Stimulated activated CD4-positive, alpha-beta T cell treated with anti-CD3 and anti-CD28 coated beads, Interleukin-2, amount 100 ng/mL, for 48 hours (primary cell): ENCODE data around the gene NPAP1.
"Not testable (repeated sequence)": the region's sequence is repeated elsewhere in the genome, so short reads cannot be mapped to it uniquely, and the experiment has no call there.

Experiments used
- DNase-seq, 2 donors: peaks; one replicate each; pipeline ENCODE4 v3.0.0-alpha.2; 2020

Gene NPAP1, protein sequence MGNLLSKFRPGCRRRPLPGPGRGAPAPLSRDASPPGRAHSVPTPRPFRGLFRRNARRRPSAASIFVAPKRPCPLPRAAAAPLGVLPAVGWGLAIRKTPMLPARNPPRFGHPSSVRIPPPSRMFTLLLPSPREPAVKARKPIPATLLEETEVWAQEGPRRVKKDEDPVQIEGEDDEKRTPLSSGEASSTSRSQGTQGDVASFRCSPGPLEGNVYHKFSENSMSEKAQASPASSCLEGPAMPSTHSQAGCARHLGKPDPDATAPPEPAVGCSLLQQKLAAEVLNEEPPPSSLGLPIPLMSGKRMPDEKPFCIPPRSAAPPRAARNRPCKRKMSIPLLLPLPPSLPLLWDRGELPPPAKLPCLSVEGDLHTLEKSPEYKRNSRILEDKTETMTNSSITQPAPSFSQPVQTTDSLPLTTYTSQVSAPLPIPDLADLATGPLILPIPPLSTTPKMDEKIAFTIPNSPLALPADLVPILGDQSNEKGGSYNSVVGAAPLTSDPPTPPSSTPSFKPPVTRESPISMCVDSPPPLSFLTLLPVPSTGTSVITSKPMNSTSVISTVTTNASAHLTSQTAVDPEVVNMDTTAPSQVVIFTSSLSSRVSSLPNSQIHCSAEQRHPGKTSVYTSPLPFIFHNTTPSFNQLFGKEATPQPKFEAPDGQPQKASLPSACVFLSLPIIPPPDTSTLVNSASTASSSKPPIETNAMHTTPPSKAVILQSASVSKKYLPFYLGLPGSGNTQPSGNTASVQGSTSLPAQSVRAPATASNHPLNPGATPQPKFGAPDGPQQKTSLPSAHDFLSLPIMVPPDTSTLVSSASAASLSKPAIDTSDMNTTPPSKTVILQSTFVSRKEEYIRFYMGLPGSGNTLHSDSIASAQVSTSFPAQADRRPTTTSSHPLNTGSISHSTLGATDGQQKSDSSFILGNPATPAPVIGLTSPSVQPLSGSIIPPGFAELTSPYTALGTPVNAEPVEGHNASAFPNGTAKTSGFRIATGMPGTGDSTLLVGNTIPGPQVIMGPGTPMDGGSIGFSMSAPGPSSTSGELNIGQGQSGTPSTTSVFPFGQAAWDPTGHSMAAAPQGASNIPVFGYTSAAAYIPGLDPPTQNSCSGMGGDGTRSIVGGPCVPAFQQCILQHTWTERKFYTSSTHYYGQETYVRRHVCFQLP

GRCh38 chr15:24675332-24676144 lies at the start of gene NPAP1:
TSS of gene NPAP1 (plus strand) at chr15:24675775. CDS start at chr15:24675868, 93 bp downstream.
- no peak for DNase-seq

GRCh38 chr15:24627443-24627842 lies 48.1 kb upstream of the NPAP1 start:
- no peak for DNase-seq

DNA sequence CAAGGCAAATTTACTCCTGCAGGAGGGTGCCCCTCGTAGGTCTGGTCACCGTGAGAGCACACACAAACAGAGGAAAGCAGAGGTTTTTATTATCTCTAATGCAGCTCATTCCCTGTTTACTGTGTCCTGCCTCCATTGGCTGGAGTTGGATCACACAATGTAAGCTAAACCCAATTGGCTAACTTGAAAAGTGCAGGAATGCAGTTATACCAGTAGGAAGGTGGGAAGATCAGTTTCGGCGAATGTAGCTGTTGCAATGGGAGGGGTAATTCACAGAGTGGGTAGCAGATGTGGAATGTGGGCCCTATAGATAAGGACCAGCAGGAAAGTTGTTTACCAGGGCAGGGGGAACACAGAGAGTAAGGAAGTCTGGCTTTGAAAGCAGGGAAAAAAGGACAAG lies 42.5 kb upstream of the NPAP1 start:
- DNase-seq, result no peak

GRCh38 chr15:24639412-24639811 lies 36.2 kb upstream of the NPAP1 start:
- DNase-seq, result not testable (repeated sequence)

DNA sequence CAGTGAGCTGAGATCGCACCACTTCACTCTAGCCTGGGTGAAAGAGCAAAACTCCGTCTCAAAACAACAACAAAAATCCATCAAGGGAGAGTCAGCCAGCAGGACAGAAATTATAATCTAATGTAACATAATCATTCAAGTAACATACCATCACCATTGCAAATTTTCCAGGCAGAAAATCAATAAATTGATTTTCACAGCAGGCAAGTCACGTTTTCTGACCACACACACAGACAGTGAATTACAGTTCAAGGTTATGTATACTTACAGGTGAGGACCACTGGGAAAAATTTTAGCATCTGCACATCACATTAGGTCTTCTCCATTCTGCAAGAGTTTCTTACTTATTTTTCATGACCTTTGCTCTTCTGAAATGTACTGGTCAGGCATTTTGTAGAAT lies 29.9 kb upstream of the NPAP1 start:
- DNase-seq, result no peak

DNA sequence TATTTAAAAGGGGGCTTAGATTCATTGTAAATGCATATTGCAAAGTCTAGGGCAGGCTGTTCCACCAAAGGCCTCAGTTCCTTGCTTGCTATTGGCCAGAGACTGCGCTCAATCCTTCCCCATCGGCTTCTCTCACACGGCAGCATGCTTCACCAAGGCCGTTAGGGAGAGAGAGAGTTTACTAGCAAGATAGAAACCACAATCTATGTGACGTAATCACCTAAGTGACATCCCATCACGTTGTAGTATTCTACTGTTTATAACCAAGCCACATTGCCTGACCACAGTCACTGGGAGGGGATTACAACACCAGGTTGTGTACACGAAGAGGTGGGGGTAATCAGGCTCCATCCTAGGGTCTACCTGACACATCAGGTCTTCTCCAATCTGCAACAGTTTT lies 16.0 kb upstream of the NPAP1 start:
- DNase-seq, result no peak

DNA sequence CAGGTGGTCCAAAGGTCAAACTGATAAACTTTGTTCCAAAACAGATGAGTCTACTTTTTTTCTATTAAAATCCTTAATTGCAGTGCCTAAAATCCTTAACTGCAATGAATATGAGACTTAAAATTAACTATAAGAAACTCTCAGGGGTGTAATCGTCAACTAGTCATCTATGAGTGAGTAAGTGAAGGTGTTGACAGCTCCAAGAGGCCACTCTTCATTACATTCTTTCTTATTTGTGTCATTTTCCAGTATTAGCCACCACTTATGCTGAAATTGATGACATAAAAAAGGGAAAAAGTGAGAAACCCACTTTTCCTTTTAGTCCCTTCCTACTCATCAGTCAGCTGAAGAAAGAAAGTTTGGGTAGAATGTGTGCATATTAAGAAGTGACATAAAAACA lies 12.6 kb upstream of the NPAP1 start:
- DNase-seq, result no peak

DNA sequence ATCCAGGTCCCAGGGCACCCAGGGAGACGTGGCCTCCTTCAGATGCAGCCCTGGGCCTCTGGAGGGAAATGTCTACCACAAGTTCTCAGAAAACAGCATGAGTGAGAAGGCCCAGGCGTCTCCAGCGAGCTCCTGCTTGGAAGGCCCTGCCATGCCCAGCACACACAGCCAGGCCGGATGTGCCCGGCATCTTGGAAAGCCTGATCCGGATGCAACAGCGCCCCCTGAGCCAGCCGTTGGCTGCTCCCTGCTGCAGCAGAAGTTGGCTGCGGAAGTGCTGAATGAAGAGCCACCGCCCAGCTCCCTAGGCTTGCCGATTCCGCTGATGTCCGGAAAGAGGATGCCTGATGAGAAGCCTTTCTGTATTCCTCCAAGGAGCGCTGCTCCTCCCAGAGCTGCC lies 856 bp downstream of the NPAP1 start:
- DNase-seq, result no peak

DNA sequence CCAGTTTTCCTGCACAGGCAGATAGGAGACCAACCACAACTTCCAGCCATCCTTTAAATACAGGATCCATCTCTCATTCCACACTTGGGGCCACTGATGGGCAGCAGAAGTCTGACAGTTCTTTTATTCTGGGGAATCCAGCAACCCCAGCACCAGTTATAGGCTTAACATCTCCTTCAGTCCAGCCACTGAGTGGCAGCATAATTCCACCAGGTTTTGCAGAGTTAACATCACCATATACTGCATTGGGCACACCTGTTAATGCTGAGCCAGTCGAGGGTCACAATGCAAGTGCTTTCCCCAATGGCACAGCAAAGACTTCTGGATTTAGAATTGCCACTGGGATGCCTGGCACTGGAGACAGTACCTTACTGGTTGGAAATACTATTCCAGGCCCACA lies 2.9 kb downstream of the NPAP1 start:
- DNase-seq, result no peak

GRCh38 chr15:24682002-24682401 lies 6.4 kb downstream of the NPAP1 start:
- DNase-seq, result no peak

DNA sequence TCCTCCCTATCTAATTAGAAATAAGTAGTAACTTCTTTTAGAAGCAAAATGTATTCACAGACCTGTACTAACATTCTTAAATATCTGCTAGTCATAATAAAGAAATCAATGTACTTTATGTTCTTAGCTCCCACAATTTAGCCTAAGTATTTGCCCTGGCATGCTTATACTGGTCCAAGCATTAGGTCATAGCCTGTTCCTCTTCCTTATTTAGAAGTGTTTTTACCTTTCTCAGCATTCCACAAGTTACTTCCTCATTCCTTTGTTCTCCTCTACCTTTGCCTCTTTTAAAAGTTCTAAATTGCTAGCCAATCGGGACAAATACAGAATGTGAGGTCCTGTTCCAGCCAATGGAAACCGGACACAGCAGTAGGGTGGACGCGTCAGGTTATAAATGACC lies 7.3 kb downstream of the NPAP1 start:
- DNase-seq, result not testable (repeated sequence)

GRCh38 chr15:24683736-24684135 lies 8.2 kb downstream of the NPAP1 start:
- no peak for DNase-seq

- DNase-seq, result no peak
Measured at GRCh38 chr15:24684313-24684712, 8.7 kb downstream of the NPAP1 start.

GRCh38 chr15:24696201-24696600 lies 20.6 kb downstream of the NPAP1 start:
- no peak for DNase-seq

- no peak for DNase-seq
Measured at GRCh38 chr15:24696842-24697241, 21.3 kb downstream of the NPAP1 start.

DNA sequence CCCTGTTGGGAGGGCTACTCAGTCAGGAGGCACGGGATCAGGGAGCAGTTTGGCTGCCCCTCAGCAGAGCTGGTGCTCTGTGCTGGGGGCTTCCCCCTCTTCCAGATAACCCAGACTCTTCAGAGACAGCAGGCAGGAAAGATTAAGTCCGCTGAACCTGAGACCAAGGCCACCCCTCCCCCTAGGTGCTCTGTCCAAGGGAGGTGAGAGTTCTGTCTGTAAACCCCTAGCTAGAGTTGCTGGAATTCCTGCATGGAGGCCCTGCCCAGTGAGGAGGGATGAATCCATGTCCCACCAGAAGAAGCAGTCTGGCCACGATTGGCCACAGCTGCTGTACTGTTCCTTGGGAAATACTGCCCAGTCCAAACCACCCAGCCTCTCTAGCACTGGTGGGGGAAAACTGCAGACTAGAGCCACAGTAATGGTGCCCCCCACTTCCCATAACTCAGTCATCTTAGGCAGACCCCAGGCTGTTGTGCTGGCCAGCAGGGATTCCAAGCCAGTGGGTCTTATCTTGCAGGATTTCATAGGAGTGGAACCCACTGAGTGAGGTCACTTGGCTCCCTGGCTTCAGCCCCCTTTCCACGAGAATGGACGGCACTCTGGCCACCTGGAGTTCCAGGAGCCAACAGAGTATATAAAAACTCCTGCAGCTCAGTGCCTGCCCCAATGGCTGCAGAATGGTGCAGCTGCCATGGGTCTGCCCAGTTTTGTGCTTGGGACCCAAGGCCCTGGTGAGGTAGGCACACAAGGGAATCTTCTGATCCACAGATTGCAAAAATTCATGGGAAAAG lies 42.9 kb downstream of the NPAP1 start:
- DNase-seq, result no peak

DNA sequence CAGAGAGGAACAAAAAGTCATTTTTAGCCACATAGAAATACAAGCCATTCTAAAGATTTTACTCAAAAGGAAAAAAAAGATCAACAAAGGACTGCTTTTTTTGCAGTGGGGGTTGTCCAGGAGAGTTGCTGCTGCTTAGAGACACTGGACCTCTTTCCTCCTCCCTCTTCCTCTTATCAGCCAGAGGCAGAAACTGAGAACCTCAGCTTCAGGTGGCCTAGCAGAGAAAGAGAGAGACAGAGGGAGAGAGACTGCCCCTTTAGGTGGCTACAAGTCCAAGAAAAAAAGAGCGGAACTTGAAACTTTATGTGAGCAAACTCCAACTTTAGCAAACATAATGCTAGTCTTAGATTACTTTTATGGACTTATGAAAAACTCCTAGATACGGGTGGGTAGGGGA lies 54.2 kb downstream of the NPAP1 start:
- no peak for DNase-seq
